Measurements from ENCODE around the gene FHOD3. TPM values are rescaled to one million over a fixed set of nuclear protein-coding genes. Genes with fewer than 3 reads are reported as not detected.

FHOD3 gene
- total RNA-seq, 1 donor from 2014 or later: 8.9 TPM

GRCh38 chr18:36449451-36449850 is 151.9 kb downstream of the FHOD3 start:
- Mint-ChIP-seq H3K27me3 (ENCODE audit: low read depth) (no peaks in the 10 kb centered on the region), H3K4me3 (ENCODE audit: unreplicated experiment) (no peak overlapping the region), H3K27ac (ENCODE audit: unreplicated experiment) (no peak overlapping the region), H3K9me3 (ENCODE audit: low read depth) (peaks cover 3% of the 10 kb centered on the region), H3K36me3 (ENCODE audit: low read depth) (peaks cover under 1% of the 10 kb centered on the region), H3K4me1 (ENCODE audit: low read depth) (peaks cover 73% of the 10 kb centered on the region)
- no peak for TF ChIP-seq CTCF (IDR thresholded peaks at IDR 0.05)
- no peak for DNase-seq (ENCODE audit: low spot score)

DNA sequence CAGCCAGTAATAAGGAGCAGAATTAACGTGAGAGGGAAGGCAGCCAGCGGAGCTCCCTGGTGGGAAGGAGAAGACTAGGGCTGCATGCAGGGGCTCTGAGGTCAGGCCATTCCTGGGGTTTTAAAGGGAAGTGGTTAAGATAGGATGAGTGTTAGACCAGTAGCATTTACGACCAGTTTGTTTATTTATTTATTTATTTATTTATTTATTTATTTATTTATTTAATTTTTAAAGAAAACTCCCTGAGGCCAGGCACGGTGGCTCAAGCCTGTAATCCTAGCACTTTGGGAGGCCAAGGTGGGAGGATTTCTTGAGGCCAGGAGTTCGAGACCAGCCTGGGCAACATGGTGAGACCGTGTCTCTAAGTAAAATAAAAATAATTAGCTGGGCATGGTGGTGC is 152.8 kb downstream of the FHOD3 start:
- no peak for TF ChIP-seq CTCF (IDR thresholded peaks at IDR 0.05)
- Mint-ChIP-seq H3K4me1 (ENCODE audit: low read depth) (peaks cover 71% of the 10 kb centered on the region), H3K9me3 (ENCODE audit: low read depth) (peaks cover 2% of the 10 kb centered on the region), H3K27me3 (ENCODE audit: low read depth) (no peaks in the 10 kb centered on the region), H3K27ac (ENCODE audit: unreplicated experiment) (peak overlapping the region; percentile 60), H3K4me3 (ENCODE audit: unreplicated experiment) (no peak overlapping the region), H3K36me3 (ENCODE audit: low read depth) (no peaks in the 10 kb centered on the region)
- DNase-seq (ENCODE audit: low spot score): no peak

DNA sequence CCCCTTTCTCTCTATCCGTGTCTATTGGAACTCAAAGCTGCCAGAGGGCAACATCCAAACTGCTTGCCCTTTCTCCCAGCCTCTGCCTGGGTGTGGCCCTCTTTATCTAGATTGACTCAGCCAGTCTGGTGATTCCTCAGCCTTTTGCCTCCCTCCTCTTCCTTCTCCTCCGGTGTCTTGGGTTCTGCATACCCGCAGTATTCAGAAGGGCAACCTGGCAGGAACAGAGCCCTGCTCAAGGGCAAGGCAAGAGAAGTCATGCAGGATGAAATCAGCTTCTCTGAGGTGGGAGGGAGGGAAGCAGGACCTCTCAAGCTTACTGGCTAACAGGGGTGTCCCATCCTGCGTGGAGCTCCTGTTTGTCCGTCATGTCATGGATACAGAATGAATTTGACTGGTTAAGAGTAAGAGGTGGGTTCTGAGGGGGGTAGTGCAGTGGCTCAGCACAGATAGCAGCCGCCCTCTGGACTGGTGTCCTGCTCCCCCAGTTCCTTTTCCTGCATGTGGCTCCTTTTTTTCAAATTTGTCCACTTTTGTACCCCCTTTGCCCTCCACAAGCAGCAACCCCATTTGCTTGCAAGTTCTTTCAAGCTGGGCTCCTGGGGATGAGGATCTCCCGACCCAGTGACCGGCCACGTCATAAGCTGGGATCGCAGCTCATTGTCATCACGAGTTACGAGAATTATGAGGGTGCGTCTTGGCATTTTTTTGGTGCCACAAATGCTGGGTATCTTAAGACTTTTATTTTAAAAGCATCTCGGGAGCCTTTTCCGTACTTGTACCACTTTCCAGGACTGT is 154.1 kb downstream of the FHOD3 start:
- DNase-seq (ENCODE audit: low spot score): no peak
- Mint-ChIP-seq H3K4me3 (ENCODE audit: unreplicated experiment) (no peak overlapping the region), H3K9me3 (ENCODE audit: low read depth) (peaks cover 2% of the 10 kb centered on the region), H3K27ac (ENCODE audit: unreplicated experiment) (peak overlapping the region; percentile 24), H3K27me3 (ENCODE audit: low read depth) (no peaks in the 10 kb centered on the region), H3K36me3 (ENCODE audit: low read depth) (no peaks in the 10 kb centered on the region), H3K4me1 (ENCODE audit: low read depth) (peaks cover 60% of the 10 kb centered on the region)
- TF ChIP-seq CTCF (IDR thresholded peaks at IDR 0.05): no peak

DNA sequence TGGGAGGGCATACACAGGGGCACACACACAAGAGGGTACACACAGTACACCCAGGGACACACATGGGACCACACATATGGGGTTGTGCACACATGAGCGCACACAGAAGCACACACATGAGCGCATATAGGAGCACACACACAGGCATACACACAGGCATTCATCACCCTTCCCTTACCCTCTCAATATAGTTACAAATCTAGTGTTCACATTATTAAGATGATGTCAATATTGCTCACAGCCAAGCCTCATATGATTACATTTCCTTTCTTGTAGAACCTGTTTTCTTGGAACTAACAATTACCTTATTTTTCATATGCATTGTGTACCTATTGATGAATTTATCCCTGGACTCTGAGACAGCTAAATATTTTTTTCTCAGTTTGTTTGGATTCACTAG is 156.7 kb downstream of the FHOD3 start:
- H3K36me3 Mint-ChIP-seq (ENCODE audit: low read depth): no peaks in the 10 kb centered on the region
- H3K27ac Mint-ChIP-seq (ENCODE audit: unreplicated experiment): no peak overlapping the region
- DNase-seq (ENCODE audit: low spot score): no peak
- TF ChIP-seq CTCF (IDR thresholded peaks at IDR 0.05): no peak
- peaks cover 2% of the 10 kb centered on the region for H3K9me3 Mint-ChIP-seq (ENCODE audit: low read depth)
- peaks cover 34% of the 10 kb centered on the region for H3K4me1 Mint-ChIP-seq (ENCODE audit: low read depth)
- no peak overlapping the region for H3K4me3 Mint-ChIP-seq (ENCODE audit: unreplicated experiment)
- H3K27me3 Mint-ChIP-seq (ENCODE audit: low read depth): no peaks in the 10 kb centered on the region

DNA sequence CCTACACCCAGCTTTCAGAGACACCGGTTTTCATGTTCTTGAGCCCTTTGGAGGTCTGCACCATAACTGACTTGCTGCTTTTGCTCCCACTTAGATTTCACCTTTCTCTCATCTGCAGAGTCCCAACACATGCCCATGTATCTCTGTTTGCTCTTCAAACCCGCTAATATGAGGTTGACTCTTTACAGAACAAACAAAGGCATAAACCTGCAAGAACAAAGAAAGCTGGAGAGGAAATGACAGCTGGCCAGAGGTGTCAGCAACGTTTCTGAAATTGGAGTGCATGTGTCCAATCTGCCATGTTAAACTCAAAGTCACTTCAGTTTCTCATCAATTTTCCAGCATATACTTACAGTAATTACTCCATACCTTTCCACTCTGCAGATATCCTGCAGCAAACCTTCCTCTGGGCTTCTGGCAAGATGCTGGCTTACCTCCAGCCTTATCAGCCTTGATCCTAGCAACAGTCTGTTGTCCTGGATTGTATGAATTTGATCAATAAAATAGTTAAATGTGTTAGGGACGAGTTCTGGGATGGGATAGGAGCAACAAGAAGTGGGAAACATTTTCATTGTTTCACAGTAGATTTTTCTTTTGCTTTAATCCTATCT is 157.4 kb downstream of the FHOD3 start:
- H3K27me3 Mint-ChIP-seq (ENCODE audit: low read depth): no peaks in the 10 kb centered on the region
- DNase-seq (ENCODE audit: low spot score): no peak
- H3K36me3 Mint-ChIP-seq (ENCODE audit: low read depth): no peaks in the 10 kb centered on the region
- no peak for TF ChIP-seq CTCF (IDR thresholded peaks at IDR 0.05)
- peaks cover 27% of the 10 kb centered on the region for H3K4me1 Mint-ChIP-seq (ENCODE audit: low read depth)
- H3K27ac Mint-ChIP-seq (ENCODE audit: unreplicated experiment): no peak overlapping the region
- H3K9me3 Mint-ChIP-seq (ENCODE audit: low read depth): peaks cover 2% of the 10 kb centered on the region
- H3K4me3 Mint-ChIP-seq (ENCODE audit: unreplicated experiment): no peak overlapping the region

Data from chondrocyte (in vitro differentiated cells).